SKM-1 (cell line): Measurements from ENCODE around the gene TGM5.
A peak's percentile ranks its signal among the peaks of the same experiment; 100 is the strongest.
"Not testable (repeated sequence)": the region's sequence is repeated elsewhere in the genome, so short reads cannot be mapped to it uniquely, and the experiment has no call there.

Source experiments
- DNase-seq: peaks from one replicate; lab custom pipeline; 2025; ENCODE audit not compliant: unreplicated experiment; lab: John Stamatoyannopoulos, UW

TGM5 gene

DNA sequence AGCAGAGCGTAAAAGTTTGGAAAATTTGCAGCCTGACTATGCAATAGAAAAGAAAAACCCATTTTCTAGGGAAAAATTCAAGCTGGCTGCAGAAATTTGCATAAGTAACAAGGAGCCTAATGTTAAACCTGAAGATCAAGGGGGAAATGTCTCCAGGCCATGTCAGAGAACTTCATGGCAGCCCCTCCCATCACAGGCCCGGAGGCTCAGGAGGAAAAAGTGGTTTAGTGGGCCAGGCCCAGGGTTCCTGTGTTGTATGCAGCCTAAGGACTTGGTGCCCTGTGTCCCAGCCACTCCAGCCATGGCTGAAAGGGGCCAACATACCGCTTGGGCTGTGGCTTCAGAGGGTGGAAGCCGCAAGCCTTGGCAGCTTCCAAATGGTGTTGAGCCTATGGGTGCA, 68.2 kb downstream of the TGM5 start:
- not testable (repeated sequence) for DNase-seq

DNA sequence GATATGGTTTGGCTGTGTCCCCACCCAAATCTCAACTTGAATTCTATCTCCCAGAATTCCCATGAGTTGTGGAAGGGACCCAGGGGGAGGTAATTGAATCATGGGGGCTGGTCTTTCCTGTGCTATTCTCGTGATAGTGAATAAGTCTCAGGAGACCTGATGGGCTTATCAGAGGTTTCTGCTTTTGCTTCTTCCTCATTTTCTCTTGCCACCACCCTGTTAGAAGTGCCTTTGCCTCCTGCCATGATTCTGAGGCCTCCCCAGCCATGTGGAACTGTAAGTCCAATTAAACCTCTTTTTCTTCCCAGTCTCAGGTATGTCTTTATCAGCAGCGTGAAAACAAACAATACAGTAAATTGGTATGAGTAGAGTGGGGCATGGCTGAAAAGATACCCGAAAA, 69.0 kb downstream of the TGM5 start:
- DNase-seq, result not testable (repeated sequence)

DNA sequence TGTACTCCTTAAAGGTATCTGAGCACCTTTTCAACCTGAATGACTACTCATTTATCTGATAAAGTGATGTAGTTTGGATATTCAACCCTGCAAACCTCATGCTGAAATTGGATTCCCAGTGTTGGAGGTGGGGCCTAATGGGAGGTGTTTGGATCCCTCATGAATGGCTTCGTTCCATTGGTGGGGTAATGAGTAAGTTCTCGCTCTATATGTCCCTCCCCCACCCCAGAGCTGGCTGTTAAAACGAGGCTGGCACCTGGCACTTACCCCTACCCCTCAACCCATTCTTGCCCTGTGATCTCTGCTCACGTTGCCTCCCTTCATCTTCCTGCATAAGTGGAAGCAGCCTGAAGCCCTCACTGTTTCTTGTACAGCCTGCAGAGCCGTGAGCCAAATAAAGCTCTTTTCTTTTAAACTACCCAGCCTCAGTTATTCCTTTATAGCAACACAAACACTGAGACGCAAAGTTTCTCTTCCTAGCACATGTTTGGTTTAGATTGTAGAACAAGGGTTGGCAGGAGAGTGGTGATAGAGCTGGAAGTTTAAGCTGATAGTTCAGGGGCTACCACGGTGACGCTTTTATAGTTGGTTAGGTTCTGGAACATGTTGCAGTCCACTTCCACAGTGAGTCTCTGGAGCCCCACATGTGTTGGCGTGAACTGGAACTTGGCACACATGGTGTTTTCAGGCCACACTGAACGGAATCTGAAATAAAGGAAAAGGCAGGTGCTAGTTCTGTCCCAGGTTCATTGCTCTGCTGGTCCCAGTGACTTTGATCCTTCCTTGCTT, 69.8 kb downstream of the TGM5 start:
- DNase-seq, result no peak

DNA sequence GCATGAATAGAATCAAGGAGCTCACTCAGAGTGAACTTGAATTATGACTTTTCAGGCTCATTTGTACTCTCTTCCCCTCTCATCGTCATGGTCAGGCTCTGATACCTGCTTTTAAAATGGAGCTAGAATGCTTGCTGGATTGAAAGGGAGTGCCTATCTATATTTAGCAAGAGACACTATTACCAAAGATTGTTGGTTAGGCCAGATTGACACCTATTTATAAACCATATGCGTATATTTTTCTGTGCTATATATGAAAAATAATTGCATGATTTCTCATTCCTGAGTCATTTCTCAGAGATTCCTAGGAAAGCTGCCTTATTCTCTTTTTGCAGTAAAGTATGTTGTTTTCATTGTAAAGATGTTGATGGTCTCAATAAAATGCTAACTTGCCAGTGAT, 71.9 kb downstream of the TGM5 start:
- no peak for DNase-seq

DNA sequence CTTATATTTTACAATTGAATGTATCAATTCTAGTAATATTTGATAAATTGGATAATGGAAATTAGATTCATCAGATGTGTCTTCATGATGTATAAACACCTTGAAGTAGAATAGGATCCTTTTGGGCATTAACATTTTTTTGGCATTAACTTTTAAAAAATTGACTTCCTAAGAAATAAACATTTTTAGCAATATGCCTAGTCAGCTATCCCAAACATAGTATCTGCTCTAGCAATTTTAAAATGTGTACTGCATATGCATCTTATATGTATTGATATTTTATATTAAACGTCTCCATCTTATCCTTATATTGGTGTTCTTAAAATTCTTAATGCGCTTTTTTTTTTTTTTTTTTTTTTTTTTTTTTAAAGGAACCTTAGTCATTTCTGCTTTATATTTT, 73.0 kb downstream of the TGM5 start:
- DNase-seq, result no peak

DNA sequence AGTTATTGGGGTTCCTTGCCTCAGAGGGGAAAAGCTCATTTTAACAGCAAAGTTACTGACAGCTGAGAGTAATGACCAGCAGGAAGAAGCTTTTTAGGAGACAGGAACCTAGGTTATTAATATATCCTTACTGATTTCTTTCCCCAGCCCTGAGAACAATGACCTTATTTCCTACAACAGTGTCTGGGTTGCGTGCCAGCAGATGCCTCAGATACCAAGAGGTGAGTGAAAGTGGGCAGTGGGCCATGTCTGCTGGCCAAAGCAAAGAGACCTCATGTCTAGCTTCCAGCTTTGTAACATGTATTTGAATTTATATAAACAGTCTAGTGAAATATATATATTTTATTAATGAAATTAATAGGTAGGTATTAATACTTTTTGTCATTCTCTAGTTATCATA, 76.5 kb downstream of the TGM5 start:
- no peak for DNase-seq

DNA sequence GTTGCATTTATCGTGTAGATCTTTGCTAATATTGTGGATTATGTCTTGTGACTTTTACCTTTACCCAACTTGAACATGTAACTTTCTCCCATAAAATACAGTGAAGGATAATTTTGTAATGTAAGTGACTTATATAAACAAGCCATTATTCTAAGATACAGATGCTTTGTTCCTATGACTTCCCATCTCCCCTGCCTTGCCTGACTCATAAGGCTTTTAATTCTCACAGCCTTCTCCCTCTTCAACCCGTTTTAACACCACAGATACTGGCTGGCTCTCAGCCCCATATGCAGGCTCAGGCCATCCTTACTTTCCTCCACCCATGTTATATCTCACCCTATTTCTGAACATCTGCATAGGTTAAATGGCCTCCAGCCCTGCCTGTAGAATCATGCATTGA, 77.4 kb downstream of the TGM5 start:
- DNase-seq, result no peak

DNA sequence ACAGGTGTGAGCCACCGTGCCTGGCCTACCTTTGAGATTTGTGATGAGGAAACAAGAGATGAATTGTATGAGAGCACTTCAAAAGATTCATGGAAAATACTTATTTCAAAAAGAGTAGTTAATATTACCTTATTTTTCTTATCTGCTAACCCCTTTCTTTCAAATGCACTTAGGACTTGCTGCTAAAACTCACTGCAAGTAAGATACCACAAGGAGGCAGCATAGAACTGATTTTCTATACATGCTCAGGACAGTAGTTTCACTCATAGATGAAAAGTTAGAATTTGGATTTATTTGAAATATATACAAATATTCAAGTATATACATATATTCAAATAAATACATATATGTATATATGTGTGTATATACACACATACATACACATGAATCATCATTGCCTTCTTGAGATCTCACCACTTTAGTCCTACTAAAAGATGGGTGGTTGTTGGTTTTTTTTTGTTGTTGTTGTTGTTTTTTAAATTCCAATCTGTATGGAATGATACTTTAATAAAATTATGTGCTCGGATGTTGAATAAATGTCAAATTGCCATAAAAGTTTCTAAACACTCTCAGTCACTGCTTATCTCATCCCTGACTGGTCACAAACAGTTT, 79.1 kb downstream of the TGM5 start:
- DNase-seq, result peak; percentile 20

DNA sequence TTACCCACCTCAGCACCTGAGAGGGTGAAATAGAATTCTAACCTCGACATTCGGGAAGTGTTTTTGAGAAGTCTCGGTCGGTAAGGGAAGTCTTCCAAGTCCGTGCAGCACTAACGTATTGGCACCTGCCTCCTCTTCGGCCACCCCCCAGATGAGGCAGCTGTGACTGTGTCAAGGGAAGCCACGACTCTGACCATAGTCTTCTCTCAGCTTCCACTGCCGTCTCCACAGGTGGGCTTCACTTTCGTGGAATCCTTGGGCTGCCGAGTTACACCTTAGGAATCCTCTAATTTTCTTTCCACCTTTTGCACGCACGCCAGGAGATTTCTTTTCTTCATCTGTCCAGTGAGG, 80.8 kb downstream of the TGM5 start:
- no peak for DNase-seq

DNA sequence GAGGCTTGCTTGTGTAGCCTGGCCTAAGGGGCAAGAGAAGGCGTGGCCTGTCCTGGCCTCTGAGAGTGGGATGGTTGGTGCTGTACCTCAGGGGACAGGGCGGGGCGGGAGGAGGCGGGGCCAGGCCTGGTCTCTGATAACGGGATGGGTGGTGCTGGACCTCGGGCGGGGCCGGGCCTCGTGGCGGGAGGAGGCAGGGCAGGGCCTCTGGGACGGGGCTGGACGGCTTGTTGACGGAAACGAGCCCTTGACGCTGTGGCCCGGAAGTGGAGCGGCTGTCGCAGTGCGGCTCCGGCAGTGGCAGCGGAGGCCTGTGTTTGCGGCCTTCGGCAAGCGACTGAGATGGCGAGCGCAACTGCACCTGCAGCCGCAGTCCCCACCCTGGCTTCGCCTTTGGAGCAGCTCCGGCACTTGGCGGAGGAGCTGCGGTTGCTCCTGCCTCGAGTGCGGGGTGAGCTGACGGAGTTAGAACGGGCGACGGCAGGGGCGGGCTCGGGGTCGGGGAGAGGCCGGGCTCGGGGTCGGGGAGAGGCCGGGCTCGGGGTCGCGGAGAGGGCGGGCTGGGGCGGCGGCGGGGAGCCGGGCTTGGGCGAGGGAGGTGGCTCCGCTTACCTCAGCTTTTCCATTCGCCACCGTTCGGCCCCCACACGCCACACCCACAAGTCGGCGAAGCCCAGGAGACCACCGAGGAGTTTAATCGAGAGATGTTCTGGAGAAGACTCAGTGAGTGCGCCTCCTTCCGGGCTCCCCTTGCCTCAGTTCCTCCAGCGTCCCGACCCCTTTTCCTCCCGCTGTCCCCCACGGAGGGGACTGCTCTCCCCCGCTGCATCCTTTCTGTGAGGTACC, 81.3 kb downstream of the TGM5 start, which contains the start of gene CCNDBP1:
CCNDBP1 (plus strand) TSS at position 247 of the 846 bp plus-strand sequence; CDS start at position 343, 96 bp downstream.
- DNase-seq, result peak; percentile 88

DNA sequence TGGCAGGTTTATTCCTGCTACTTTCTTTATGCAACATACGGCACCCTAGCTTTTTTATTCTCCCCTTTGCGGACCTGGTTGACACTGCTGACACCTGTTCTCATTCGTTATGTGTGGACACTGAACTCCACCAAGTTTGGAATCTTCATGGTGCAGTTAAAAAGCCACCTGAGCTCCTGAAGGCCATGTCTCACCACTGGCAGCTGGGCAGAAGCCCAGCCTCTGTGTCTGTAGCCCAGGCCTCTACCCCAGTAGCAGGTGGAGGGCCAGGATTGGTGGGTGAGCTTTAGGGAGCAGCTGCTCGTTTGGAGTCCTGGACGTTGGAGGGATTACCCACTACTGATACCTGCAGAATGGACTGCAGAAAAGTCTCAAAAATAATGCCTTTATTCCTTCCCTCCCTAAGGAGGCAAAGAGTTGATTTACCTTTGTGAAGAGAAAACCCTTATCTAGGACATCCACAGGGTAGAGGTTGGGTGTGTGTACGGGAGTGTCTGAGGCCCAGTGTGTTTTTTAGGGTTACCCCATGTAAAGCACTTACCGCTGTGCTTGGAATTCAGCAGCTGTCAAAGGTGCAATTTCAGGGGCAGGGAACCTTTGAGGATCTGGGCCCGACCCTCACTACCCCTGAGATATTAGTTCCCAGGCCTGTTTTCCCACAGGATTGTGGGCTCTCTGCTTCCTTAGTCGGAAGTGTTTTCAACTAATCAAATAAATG, 82.2 kb downstream of the TGM5 start:
- no peak for DNase-seq

DNA sequence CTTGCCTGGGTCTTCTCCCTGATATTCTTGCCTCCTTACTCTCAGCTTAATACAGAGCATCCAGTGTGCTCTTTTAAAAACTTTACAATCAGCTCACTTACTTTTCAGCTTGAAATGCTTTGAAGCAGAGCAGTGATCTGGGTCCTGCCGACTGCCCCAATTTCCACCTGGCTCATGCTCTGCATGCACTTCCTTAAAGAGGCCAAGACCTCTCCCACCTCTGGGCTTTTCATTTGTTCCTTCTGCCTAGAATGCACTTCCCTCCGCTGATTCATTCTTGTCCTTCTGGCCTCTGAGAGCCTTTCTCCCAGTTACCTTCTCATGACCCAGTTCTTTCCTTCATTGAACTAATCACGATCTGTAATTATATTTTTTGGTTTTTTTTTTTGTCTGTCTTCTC, 83.5 kb downstream of the TGM5 start:
- no peak for DNase-seq
